Karpas-422 (cell line): ENCODE data around the gene CATSPERE. TPM values are rescaled to one million over a fixed set of nuclear protein-coding genes. Genes with fewer than 3 reads are reported as not detected.
"Not testable (repeated sequence)": the region's sequence is repeated elsewhere in the genome, so short reads cannot be mapped to it uniquely, and the experiment has no call there.

ENCODE experiments used
- DNase-seq: peaks from one replicate; pipeline ENCODE4 v3.0.0-alpha.2; 2015
- H2AFZ ChIP-seq: fragments of 200-600 bp; sonication (generic); 2 replicates; pipeline ENCODE4 v1.6.1; 2014; ENCODE audit warnings: antibody characterized with exemption, low read length, mixed read lengths
- H3K27ac ChIP-seq: fragments of 200-600 bp; sonication (generic); 2 replicates; pipeline ENCODE4 v1.5.1; 2014; ENCODE audit warnings: mild to moderate bottlenecking, low read length, moderate library complexity
- H3K27me3 ChIP-seq: fragments of 200-600 bp; sonication (generic); 2 replicates; pipeline ENCODE4 v1.6.1; 2014; ENCODE audit warnings: low read length, mixed read lengths
- H3K36me3 ChIP-seq: fragments of 200-600 bp; sonication (generic); 2 replicates; pipeline ENCODE4 v1.6.1; 2014; ENCODE audit warnings: low read length, mixed read lengths; ENCODE audit not compliant: insufficient read depth
- H3K4me1 ChIP-seq: fragments of 200-600 bp; sonication (generic); 2 replicates; pipeline ENCODE4 v1.6.1; 2014; ENCODE audit warnings: mild to moderate bottlenecking, low read length, mixed read lengths
- H3K4me2 ChIP-seq: fragments of 200-600 bp; sonication (generic); 2 replicates; pipeline ENCODE4 v1.6.1; 2014; ENCODE audit warnings: low read length, low read depth, mild to moderate bottlenecking; ENCODE audit not compliant: poor library complexity, severe bottlenecking
- H3K4me3 ChIP-seq: fragments of 200-600 bp; sonication (generic); 2 replicates; pipeline ENCODE4 v1.5.1; 2014; ENCODE audit warnings: mild to moderate bottlenecking, antibody characterized with exemption, low read length, mixed read lengths
- H3K79me2 ChIP-seq: fragments of 200-600 bp; sonication (generic); 2 replicates; pipeline ENCODE4 v1.6.1; 2014; ENCODE audit warnings: mild to moderate bottlenecking, low read length, mixed read lengths
- H3K9ac ChIP-seq: fragments of 200-600 bp; sonication (generic); 2 replicates; pipeline ENCODE4 v1.6.0; 2014; ENCODE audit warnings: low read length
- H3K9me2 ChIP-seq: fragments of 200-600 bp; sonication (generic), shearing (Covaris generic); replicated peaks from 2 replicates; pipeline ENCODE4 v1.6.0; 2014; ENCODE audit warnings: mild to moderate bottlenecking, low read length, moderate library complexity; ENCODE audit not compliant: insufficient read depth
- H3K9me3 ChIP-seq: fragments of 300-700, 200-600 bp; sonication (generic); 2 replicates; pipeline ENCODE4 v1.6.1; 2014; ENCODE audit warnings: low read length, mixed read lengths
- H4K20me1 ChIP-seq: fragments of 200-600 bp; sonication (generic); 2 replicates; pipeline ENCODE4 v1.6.1; 2014; ENCODE audit warnings: mild to moderate bottlenecking, antibody characterized with exemption, low read length, low read depth; ENCODE audit not compliant: insufficient read depth
- total RNA-seq: library from RNA; depleted of rRNA; stranded (reverse); fragments of >200 nt; shearing (Covaris generic); gene quantifications from 2 replicates; pipeline ENCODE4 v1.2.3, GENCODE V29; 2014; ENCODE audit warnings: low replicate concordance

Gene CATSPERE
- total RNA-seq, 1 experiment from 2014 or later, result 0.26 TPM

DNA sequence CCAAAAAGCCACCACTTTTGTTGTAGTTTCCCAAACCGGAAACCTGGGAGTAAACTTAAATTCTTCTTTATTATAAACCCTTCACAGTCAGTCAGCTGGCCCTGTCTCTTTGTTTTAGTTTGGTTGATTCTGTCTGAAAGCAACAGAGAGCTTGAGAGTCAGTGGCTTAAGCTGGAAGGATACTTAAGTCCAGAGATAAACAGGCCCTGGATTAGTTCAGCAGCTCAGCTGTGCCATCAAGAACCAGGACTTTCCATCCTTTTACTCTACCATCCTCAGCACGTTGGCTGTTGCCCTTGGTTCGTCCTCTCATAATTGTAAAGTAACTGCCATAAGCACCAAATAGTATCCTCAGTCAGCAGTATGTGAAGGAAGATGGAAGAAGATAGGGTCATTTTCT, 196.3 kb downstream of the CATSPERE start:
- no peak for DNase-seq
- H3K9me3 ChIP-seq, result no peaks in the 10 kb centered on the region
- peaks cover 14% of the 10 kb centered on the region for H4K20me1 ChIP-seq
- H3K4me3 ChIP-seq, result no peak overlapping the region
- H3K27ac ChIP-seq, result 0 out of 2 replicates have a peak overlapping the region, but pooled peaks have one; percentile 14
- H3K4me2 ChIP-seq, result no peak overlapping the region
- H2AFZ ChIP-seq, result no peak overlapping the region
- H3K79me2 ChIP-seq, result peaks cover 87% of the 10 kb centered on the region
- H3K36me3 ChIP-seq, result peaks cover 40% of the 10 kb centered on the region
- H3K27me3 ChIP-seq, result no peaks in the 10 kb centered on the region
- H3K4me1 ChIP-seq, result peaks cover 54% of the 10 kb centered on the region
- no peaks in the 10 kb centered on the region for H3K9me2 ChIP-seq
- no peak overlapping the region for H3K9ac ChIP-seq

- peak overlapping the region; percentile 18 for H3K27ac ChIP-seq
- H3K79me2 ChIP-seq, result peaks cover 90% of the 10 kb centered on the region
- no peaks in the 10 kb centered on the region for H3K27me3 ChIP-seq
- no peak overlapping the region for H2AFZ ChIP-seq
- H3K9me2 ChIP-seq, result no peaks in the 10 kb centered on the region
- peaks cover 40% of the 10 kb centered on the region for H3K36me3 ChIP-seq
- DNase-seq, result no peak
- peaks cover 71% of the 10 kb centered on the region for H3K4me1 ChIP-seq
- H3K4me2 ChIP-seq, result no peak overlapping the region
- H3K9ac ChIP-seq, result no peak overlapping the region
- H3K9me3 ChIP-seq, result no peaks in the 10 kb centered on the region
- no peak overlapping the region for H3K4me3 ChIP-seq
- no peaks in the 10 kb centered on the region; the same call in 1 of the 2 replicates for H4K20me1 ChIP-seq
These were observed 198.6 kb downstream of the CATSPERE start for GRCh38 chr1:244659694-244660093.

- H3K9me3 ChIP-seq, result no peaks in the 10 kb centered on the region
- no peak overlapping the region for H2AFZ ChIP-seq
- H4K20me1 ChIP-seq, result no peaks in the 10 kb centered on the region; the same call in 1 of the 2 replicates
- DNase-seq, result no peak
- peaks cover 71% of the 10 kb centered on the region for H3K4me1 ChIP-seq
- no peak overlapping the region for H3K4me3 ChIP-seq
- H3K27me3 ChIP-seq, result no peaks in the 10 kb centered on the region
- peaks cover 90% of the 10 kb centered on the region for H3K79me2 ChIP-seq
- H3K9ac ChIP-seq, result no peak overlapping the region
- peaks cover 40% of the 10 kb centered on the region for H3K36me3 ChIP-seq
- no peak overlapping the region for H3K4me2 ChIP-seq
- H3K9me2 ChIP-seq, result no peaks in the 10 kb centered on the region
- no peak overlapping the region for H3K27ac ChIP-seq
These were observed 199.5 kb downstream of the CATSPERE start for GRCh38 chr1:244660595-244660994.

DNA sequence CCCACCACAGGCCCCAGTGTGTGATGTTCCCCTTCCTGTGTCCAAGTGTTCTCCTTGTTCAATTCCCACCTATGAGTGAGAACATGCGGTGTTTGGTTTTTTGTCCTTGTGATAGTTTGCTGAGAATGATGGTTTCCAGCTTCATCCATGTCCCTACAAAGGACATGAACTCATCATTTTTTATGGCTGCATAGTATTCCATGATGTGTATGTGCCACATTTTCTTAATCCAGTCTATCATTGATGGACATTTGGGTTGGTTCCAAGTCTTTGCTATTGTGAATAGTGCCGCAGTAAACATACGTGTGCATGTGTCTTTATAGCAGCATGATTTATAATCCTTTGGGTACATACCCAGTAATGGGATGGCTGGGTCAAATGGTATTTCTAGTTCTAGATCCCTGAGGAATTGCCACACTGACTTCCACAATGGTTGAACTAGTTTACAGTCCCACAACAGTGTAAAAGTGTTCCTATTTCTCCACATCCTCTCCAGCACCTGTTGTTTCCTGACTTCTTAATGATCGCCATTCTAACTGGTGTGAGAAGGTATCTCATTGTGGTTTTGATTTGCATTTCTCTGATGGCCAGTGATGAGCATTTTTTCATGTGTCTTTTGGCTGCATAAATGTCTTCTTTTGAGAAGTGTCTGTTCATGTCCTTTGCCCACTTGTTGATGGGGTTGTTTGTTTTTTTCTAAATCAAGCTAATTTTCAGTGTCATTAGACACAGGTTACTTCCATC, 200.7 kb downstream of the CATSPERE start:
- Histone ChIP-seq H3K36me3 (peaks cover 33% of the 10 kb centered on the region), H3K79me2 (peaks cover 90% of the 10 kb centered on the region), H3K4me2 (peak overlapping the region; percentile 90), H3K4me1 (peaks cover 74% of the 10 kb centered on the region), H3K27ac (peak overlapping the region; percentile 98), H3K4me3 (peak overlapping the region; percentile 60; the same call in 1 of the 2 replicates), H3K9ac (peak overlapping the region; percentile 66)
- H3K9me2 ChIP-seq, H3K9me3 ChIP-seq, H3K27me3 ChIP-seq, H4K20me1 ChIP-seq, DNase-seq, H2AFZ ChIP-seq: not testable (repeated sequence)

DNA sequence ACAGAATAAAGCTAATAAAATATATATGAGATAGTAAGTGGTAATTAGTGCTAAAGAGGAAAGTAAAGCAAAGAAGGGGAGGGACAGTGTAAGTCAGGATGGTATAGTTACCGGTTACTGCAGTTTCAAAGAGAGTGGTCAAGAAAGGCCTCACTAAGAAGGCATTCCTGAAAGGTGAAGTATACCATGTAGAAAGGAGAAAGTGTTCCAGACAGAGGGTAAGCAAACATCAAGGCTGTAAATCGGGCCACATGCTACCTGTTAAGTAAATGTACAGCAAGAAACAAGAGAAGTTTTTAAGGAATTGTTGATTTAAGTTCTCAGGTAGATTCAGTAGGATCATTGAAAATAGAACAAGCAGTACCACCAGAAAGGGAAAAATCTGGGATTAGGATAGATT, 201.5 kb downstream of the CATSPERE start:
- peak overlapping the region; percentile 66 for H3K9ac ChIP-seq
- H3K4me2 ChIP-seq, result peak overlapping the region; percentile 90
- no peaks in the 10 kb centered on the region for H3K9me3 ChIP-seq
- H3K79me2 ChIP-seq, result peaks cover 90% of the 10 kb centered on the region
- peaks cover 24% of the 10 kb centered on the region for H3K36me3 ChIP-seq
- peak overlapping the region; percentile 98 for H3K27ac ChIP-seq
- peaks cover 75% of the 10 kb centered on the region for H3K4me1 ChIP-seq
- H3K27me3 ChIP-seq, result no peaks in the 10 kb centered on the region
- no peaks in the 10 kb centered on the region for H4K20me1 ChIP-seq
- H2AFZ ChIP-seq, result no peak overlapping the region
- peak; percentile 47 for DNase-seq
- peak overlapping the region; percentile 60 for H3K4me3 ChIP-seq
- H3K9me2 ChIP-seq, result no peaks in the 10 kb centered on the region

DNA sequence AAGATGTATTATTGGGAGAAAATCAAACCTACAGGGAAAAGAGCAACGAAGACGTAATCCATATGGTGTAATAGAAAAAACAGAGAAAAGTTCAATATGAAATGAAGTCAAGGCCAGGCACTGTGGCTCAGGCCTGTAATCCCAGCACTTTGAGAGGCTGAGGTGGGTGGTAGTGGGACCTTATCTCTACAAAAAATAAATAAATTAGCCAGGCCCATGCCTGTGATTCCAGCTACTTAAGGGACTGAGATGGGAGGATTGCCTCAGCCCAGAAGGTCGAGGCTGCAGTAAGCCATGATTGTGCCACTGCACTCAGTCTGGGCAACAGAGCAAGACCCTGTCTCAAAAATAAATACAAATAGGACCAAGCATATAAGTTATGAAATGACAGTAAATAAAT, 203.3 kb downstream of the CATSPERE start:
- peak overlapping the region; percentile 98 for H3K27ac ChIP-seq

GRCh38 chr1:244665771-244666217, 204.7 kb downstream of the CATSPERE start:
- Histone ChIP-seq H3K4me3 (peak overlapping the region; percentile 59), H3K4me2 (peak overlapping the region; percentile 90), H3K9ac (peak overlapping the region; percentile 72), H3K9me3 (no peaks in the 10 kb centered on the region), H4K20me1 (no peaks in the 10 kb centered on the region), H3K4me1 (peaks cover 61% of the 10 kb centered on the region), H3K27me3 (no peaks in the 10 kb centered on the region), H3K27ac (peak overlapping the region; percentile 98), H3K9me2 (no peaks in the 10 kb centered on the region), H2AFZ (no peak overlapping the region), H3K79me2 (peaks cover 90% of the 10 kb centered on the region), H3K36me3 (peaks cover 6% of the 10 kb centered on the region)
- peak; percentile 85 for DNase-seq

More for the DNA sequence above, 203.3 kb downstream of the CATSPERE start:
- Histone ChIP-seq H3K4me3 (peak overlapping the region; percentile 59), H3K27me3 (no peaks in the 10 kb centered on the region), H3K4me1 (peaks cover 62% of the 10 kb centered on the region), H3K36me3 (peaks cover 18% of the 10 kb centered on the region), H3K9ac (peak overlapping the region; percentile 72), H3K9me3 (no peaks in the 10 kb centered on the region), H3K9me2 (no peaks in the 10 kb centered on the region), H3K4me2 (peak overlapping the region; percentile 90), H4K20me1 (no peaks in the 10 kb centered on the region), H3K79me2 (peaks cover 90% of the 10 kb centered on the region), H2AFZ (no peak overlapping the region)
- peak; percentile 40 for DNase-seq

- Histone ChIP-seq H3K9ac (peak overlapping the region; percentile 72), H3K27ac (peak overlapping the region; percentile 98), H3K4me2 (peak overlapping the region; percentile 90), H3K4me3 (peak overlapping the region; percentile 59), H3K79me2 (peaks cover 96% of the 10 kb centered on the region), H3K4me1 (peaks cover 66% of the 10 kb centered on the region)
- H3K36me3 ChIP-seq, H3K27me3 ChIP-seq, H3K9me3 ChIP-seq, H2AFZ ChIP-seq, H3K9me2 ChIP-seq, H4K20me1 ChIP-seq: not testable (repeated sequence)
- DNase-seq, result peak; percentile 63
These were observed 205.8 kb downstream of the CATSPERE start for GRCh38 chr1:244666672-244667418.
